Kidney (tissue), 14 donors: ENCODE results near the gene IL1F10. TPM values are rescaled to one million over a fixed set of nuclear protein-coding genes. Genes with fewer than 3 reads are reported as not detected.

Experiments used
- DNase-seq, 5 donors: peaks; one replicate each; pipeline ENCODE4 v3.0.0-alpha.2; 2013 to 2020
- FAIRE-seq: peaks from 2 replicates; lab custom pipeline; 2012; peaks lifted over from hg19 to GRCh38; lab: Jason Lieb, UNC
- H3K27ac ChIP-seq, 2 donors: one replicate each; pipeline ENCODE4 v1.7.0; 2013; ENCODE audit warnings: low read depth in 2 of 2, low read length in 2 of 2, inconsistent platforms in 1 of 2
- H3K27me3 ChIP-seq: one replicate; pipeline ENCODE4 v1.7.1; 2013; ENCODE audit warnings: low read length, inconsistent platforms; ENCODE audit not compliant: control insufficient read depth, insufficient read depth
- H3K36me3 ChIP-seq, 3 donors: one replicate each; pipeline versions ENCODE4 v1.7.0 to v1.7.1; 2013; ENCODE audit warnings: low read length in 3 of 3, control low read depth in 1 of 3, inconsistent platforms in 1 of 3; ENCODE audit not compliant: insufficient read depth in 3 of 3, control insufficient read depth in 2 of 3
- H3K4me1 ChIP-seq, 3 donors: one replicate each; pipeline versions ENCODE4 v1.7.0 to v1.7.1; 2013; ENCODE audit warnings: low read length in 3 of 3, inconsistent platforms in 1 of 3, low read depth in 1 of 3; ENCODE audit not compliant: control insufficient read depth in 2 of 3, insufficient read depth in 2 of 3
- H3K4me3 ChIP-seq, 3 donors: one replicate each; pipeline versions ENCODE4 v1.7.0 to v1.8.1; 2013; ENCODE audit warnings: low read length in 3 of 3, control low read depth in 1 of 3, inconsistent platforms in 1 of 3
- H3K9ac ChIP-seq, 3 donors: one replicate each; pipeline versions ENCODE4 v1.7.0 to v1.7.1; 2013; ENCODE audit warnings: low read length in 3 of 3, control low read depth in 1 of 3, inconsistent platforms in 1 of 3
- H3K9me3 ChIP-seq, 3 donors: one replicate each; pipeline versions ENCODE4 v1.7.0 to v1.7.1; 2013; ENCODE audit warnings: low read length in 3 of 3, control low read depth in 1 of 3, inconsistent platforms in 1 of 3; ENCODE audit not compliant: control insufficient read depth in 2 of 3, insufficient read depth in 1 of 3
- intact Hi-C: fragments of 100-400 bp; cut with DNase I; formaldehyde crosslinking; loops from one replicate; pipeline ENCODE4 v1.11.1; 2022
- polyA plus RNA-seq: library from polyadenylated mRNA; stranded (reverse); fragments of 350-450 nt; fragmentation: Illumina TruSeq; extraction: RNeasy Lipid Tissue Mini Kit (QIAGEN cat#74804); gene quantifications from one replicate; pipeline ENCODE4 v1.2.3, GENCODE V29; 2014; ENCODE audit warnings: low read depth, low replicate concordance; ENCODE audit not compliant: insufficient read depth
- total RNA-seq: library from RNA; stranded (reverse); fragmentation: NEBNext Ultra II Directional; extraction: Animal tissue kit (Norgen Biotek cat#: 25700); gene quantifications from one replicate; pipeline ENCODE4 v1.2.1, GENCODE V29; 2021
- TF ChIP-seq, protein P1 (sequence below): IDR thresholded peaks from 3 replicates; pipeline ENCODE4 v1.5.1; 2012; ENCODE audit warnings: mild to moderate bottlenecking, moderate library complexity, borderline replicate concordance; ENCODE audit not compliant: insufficient read depth; ENCODE audit errors: extremely low read depth
- donor health status: control.
- donor health status: control.
- donor health status: control.
- donor health status: control.
- donor health status: control.
- donor health status: DM: yes; HTN: yes; CAD: no.
- donor health status: Normal renal cell carcinoma (clear cell type).

IL1F10 gene
- total and polyA plus RNA-seq, 2 donors from 2014 or later, result not detected

GRCh38 chr2:113058998-113059960 lies 8.5 kb upstream of the IL1F10 start, which contains the start of gene IL36RN:
IL36RN (plus strand) TSS chr2:113059198; CDS start chr2:113059439, 241 bp downstream.
- TF ChIP-seq, protein P1, sequence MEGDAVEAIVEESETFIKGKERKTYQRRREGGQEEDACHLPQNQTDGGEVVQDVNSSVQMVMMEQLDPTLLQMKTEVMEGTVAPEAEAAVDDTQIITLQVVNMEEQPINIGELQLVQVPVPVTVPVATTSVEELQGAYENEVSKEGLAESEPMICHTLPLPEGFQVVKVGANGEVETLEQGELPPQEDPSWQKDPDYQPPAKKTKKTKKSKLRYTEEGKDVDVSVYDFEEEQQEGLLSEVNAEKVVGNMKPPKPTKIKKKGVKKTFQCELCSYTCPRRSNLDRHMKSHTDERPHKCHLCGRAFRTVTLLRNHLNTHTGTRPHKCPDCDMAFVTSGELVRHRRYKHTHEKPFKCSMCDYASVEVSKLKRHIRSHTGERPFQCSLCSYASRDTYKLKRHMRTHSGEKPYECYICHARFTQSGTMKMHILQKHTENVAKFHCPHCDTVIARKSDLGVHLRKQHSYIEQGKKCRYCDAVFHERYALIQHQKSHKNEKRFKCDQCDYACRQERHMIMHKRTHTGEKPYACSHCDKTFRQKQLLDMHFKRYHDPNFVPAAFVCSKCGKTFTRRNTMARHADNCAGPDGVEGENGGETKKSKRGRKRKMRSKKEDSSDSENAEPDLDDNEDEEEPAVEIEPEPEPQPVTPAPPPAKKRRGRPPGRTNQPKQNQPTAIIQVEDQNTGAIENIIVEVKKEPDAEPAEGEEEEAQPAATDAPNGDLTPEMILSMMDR, result no peak
- Histone ChIP-seq H3K9me3 (peaks cover 0 to 5% (median 0%) of the 10 kb centered on the region in 3 donors), H3K4me3 (no peak within 1 kb of the TSS), H3K36me3 (no peaks in the 10 kb centered on the region), H3K9ac (no peak within 1 kb of the TSS), H3K4me1 (no peaks in the 10 kb centered on the region), H3K27me3 (no peaks in the 10 kb centered on the region), H3K27ac (no peak within 1 kb of the TSS)
- intact Hi-C loops, result no loop called here
- FAIRE-seq (no peak), DNase-seq (no peak)

- H3K9ac ChIP-seq, result no peak overlapping the region
- TF ChIP-seq, protein P1, result no peak
- no peak overlapping the region for H3K4me3 ChIP-seq
- no peaks in the 10 kb centered on the region for H3K4me1 ChIP-seq
- no peaks in the 10 kb centered on the region for H3K9me3 ChIP-seq
- H3K27ac ChIP-seq, result no peak overlapping the region
- DNase-seq (no peak), FAIRE-seq (no peak)
- H3K36me3 ChIP-seq, result no peaks in the 10 kb centered on the region
- intact Hi-C loops, result no loop called here
- no peaks in the 10 kb centered on the region for H3K27me3 ChIP-seq
Observed at GRCh38 chr2:113060396-113060795, 7.4 kb upstream of the IL1F10 start.

- Histone ChIP-seq H3K27me3 (no peaks in the 10 kb centered on the region), H3K4me1 (no peaks in the 10 kb centered on the region), H3K36me3 (no peaks in the 10 kb centered on the region), H3K9me3 (no peaks in the 10 kb centered on the region), H3K9ac (no peak overlapping the region), H3K4me3 (no peak overlapping the region), H3K27ac (no peak overlapping the region)
- TF ChIP-seq, protein P1, result no peak
- intact Hi-C loops, result no loop called here
- FAIRE-seq (no peak), DNase-seq (no peak)
Observed at GRCh38 chr2:113060796-113061195, 7.0 kb upstream of the IL1F10 start.
